RWPE1 (cell line): ENCODE data around the gene NCAM2.
"Not testable (repeated sequence)": the region's sequence is repeated elsewhere in the genome, so short reads cannot be mapped to it uniquely, and the experiment has no call there.

Experiments
- CTCF ChIA-PET: fragments of 350-600 bp; sonication (Branson Sonifier 250); formaldehyde crosslinking; extraction: SDS; loops from one replicate; lab custom pipeline; 2021; lab: Yijun Ruan, JAX
- POLR2A ChIA-PET: fragments of 400-600 bp; formaldehyde crosslinking; extraction: SDS; loops from one replicate; lab custom pipeline; 2020; ENCODE audit warnings: antibody characterized with exemption; ENCODE audit not compliant: low non-redundant PET; lab: Yijun Ruan, JAX
- DNase-seq: peaks from one replicate; pipeline ENCODE4 v3.0.0; 2012; ENCODE audit warnings: low spot score
- H3K27ac ChIP-seq: fragments of 450-650 bp; 2 replicates; pipeline ENCODE4 v1.5.1; 2017
- TF ChIP-seq, protein P1 (sequence below): fragments of 450-650 bp; conservative IDR thresholded peaks from 2 replicates; pipeline ENCODE4 v1.5.1; 2017; ENCODE audit warnings: low read depth, mild to moderate bottlenecking

The NCAM2 gene

DNA sequence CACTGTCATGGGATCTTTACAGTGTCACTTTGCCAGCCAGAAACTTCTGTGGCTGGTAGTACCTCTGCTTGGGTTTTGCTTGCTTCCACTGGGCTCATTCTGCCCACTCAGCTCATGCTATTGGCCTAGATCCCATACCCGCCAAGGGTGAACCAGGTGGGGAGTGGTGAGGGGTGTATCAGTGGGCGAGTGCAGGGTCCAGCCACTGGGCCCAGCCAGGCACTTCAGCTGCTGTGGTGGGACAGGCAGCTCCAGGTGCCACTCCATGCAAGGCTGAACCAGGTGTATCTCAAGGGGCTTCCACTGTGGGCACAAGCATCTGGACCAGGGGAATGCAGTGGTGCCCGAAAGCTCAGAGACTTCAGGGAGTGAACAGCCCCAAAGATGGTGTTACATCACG lies 398.2 kb downstream of the NCAM2 start:
- POLR2A ChIA-PET, result no interaction called here
- CTCF ChIA-PET, result no interaction called here
- TF ChIP-seq, protein P1, sequence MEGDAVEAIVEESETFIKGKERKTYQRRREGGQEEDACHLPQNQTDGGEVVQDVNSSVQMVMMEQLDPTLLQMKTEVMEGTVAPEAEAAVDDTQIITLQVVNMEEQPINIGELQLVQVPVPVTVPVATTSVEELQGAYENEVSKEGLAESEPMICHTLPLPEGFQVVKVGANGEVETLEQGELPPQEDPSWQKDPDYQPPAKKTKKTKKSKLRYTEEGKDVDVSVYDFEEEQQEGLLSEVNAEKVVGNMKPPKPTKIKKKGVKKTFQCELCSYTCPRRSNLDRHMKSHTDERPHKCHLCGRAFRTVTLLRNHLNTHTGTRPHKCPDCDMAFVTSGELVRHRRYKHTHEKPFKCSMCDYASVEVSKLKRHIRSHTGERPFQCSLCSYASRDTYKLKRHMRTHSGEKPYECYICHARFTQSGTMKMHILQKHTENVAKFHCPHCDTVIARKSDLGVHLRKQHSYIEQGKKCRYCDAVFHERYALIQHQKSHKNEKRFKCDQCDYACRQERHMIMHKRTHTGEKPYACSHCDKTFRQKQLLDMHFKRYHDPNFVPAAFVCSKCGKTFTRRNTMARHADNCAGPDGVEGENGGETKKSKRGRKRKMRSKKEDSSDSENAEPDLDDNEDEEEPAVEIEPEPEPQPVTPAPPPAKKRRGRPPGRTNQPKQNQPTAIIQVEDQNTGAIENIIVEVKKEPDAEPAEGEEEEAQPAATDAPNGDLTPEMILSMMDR, result no peak
- no peak overlapping the region for H3K27ac ChIP-seq
- DNase-seq, result no peak

DNA sequence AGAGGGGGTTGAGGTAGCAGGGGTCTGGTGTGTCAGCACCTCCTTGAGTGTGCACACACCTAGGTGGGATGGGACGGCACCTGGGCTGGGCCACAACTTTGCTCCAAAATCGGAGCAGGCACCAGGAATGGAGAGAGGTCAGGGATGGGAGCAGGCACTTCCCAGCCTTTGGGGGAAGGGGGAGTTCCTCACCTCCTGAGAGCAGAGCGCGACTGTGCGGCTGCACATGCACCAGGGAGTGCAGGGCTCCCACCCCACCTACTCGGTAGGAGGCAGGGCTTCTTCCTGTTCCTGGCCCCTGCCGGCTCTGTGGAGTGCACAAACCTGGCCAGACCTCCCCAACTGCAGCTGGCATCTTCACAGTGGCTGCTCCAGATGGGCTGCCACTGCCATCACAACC lies 399.3 kb downstream of the NCAM2 start:
- DNase-seq, result no peak
- H3K27ac ChIP-seq, result no peak overlapping the region
- ChIA-PET POLR2A (no interaction called here), CTCF (no interaction called here)
- TF ChIP-seq, protein P1, result no peak

DNA sequence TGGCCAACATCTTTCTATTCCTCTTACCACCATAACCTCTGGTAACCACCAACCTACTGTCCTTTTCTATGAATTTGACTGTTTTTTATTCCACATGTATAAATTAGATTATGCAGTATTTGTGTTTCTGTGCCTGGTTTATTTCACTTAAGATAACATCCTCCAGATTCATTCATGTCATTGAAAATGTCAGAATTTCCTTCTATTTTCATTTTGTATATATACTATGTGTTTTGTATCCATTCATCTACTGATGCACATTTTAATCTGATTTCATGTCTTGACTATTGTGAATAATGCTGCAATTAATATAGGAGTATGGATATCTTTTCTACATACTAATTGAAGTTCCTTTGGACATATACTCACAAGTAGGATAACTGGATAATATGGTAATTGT lies 403.2 kb downstream of the NCAM2 start:
- CTCF ChIA-PET, result no interaction called here
- H3K27ac ChIP-seq, result no peak overlapping the region
- no peak for DNase-seq
- POLR2A ChIA-PET, result no interaction called here
- TF ChIP-seq, protein P1, result no peak

DNA sequence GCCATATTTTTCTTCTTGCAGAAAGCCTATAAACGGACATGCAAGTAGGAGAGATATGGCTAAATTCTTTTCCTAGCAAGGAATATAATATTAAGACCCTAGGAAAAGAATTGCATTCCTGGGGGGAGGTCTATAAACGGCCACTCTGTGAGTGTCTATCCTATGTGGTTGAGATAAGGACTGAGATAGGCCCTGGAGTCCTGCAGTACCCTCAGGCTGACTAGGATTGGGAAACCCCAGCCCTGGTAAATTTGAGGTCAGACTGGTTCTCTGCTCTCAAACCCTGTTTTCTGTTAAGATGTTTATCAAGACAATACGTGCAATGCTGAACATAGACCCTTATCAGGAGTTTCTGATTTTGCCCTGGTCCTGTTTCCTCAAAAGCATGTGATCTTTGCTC lies 404.0 kb downstream of the NCAM2 start:
- POLR2A ChIA-PET, CTCF ChIA-PET: not testable (repeated sequence)

DNA sequence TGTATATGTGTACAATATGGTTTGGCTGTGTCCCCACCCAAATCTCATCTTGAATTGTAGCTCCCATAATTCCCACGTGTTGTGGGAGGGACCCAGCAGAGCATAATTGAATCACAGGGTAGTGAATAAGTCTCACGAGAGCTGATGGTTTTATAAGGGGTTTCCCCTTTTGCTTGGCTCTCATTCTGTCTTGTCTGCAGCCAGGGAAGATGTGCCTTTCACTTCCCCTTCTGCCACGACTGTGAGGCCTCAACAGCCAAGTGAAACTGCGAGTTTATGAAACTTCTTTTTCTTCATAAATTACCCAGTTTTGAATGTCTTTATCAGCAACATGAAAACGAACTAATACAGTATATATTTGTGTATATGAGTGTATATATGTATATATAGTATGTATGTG lies 406.1 kb downstream of the NCAM2 start:
- H3K27ac ChIP-seq, POLR2A ChIA-PET, DNase-seq: not testable (repeated sequence)
- CTCF ChIA-PET, result interaction anchor here (0.5 kb wide), 1 partner anchor 167 kb away, joined by 8 read pairs; no protein-coding TSS in a partner anchor

More for the DNA sequence above, 404.0 kb downstream of the NCAM2 start:
- DNase-seq, H3K27ac ChIP-seq: not testable (repeated sequence)

DNA sequence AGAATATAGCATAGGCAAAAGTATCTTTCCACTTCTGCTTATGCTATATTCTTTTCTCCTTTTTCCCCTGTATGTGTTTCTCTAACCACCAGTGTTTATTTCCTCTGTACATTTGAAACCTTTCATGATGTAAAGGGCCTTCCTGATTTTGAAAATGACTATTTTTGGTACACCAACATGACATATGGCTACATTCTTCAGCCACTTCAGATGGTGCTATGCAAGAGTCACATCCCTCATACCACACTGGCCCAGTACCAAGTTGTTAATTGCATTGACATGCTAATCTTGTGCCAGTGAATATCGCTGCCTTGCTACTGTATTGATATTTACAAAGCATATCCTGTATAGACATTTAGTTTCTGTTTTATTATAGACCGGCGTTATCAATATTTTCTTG lies 408.7 kb downstream of the NCAM2 start:
- DNase-seq, result no peak
- TF ChIP-seq, protein P1, result no peak
- ChIA-PET POLR2A (no interaction called here), CTCF (no interaction called here)
- H3K27ac ChIP-seq, result no peak overlapping the region

DNA sequence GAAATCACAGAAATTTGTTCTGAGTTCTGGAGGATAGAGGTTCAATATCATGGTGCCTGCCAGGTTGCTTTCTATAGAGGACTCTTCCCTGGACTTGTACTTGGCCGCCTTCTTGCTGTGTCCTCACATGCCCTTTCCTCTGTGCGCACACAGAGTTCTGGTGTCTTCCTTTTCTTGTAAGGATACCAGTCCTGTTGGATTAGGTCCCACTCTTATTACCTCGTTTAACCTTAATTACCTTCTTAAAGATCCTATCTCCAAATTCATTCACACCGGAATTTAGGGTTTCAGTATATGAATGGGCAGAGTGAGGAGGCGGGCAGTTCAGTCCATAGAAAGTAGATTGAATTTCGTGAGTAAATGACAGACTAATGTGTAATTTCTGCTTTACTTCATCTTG lies 413.9 kb downstream of the NCAM2 start:
- POLR2A ChIA-PET, result no interaction called here
- CTCF ChIA-PET, result interaction anchor here (0.8 kb wide), 1 partner anchor 510 kb away, joined by 3 read pairs; no protein-coding TSS in a partner anchor
- no peak overlapping the region for H3K27ac ChIP-seq
- TF ChIP-seq, protein P1, result no peak
- DNase-seq, result no peak

DNA sequence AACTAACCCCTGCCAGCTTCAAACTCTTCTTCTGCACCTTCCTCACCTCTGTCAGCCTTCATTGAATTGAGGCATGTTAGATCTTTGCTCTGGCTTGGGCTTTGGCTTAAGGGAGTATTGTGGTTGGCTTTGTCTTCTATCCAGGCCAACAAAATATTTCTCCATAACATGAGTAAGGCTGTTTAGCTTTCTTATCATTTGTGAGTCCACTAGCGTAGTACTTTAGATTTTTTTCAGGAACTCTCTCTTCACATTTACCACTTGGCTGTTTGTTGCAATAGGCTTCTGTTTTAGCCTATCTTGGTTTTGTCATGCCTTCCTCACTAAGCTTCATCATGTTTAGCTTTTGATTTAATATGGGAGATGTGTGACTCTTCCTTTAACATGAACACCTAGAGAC lies 417.5 kb downstream of the NCAM2 start:
- no peak overlapping the region for H3K27ac ChIP-seq
- ChIA-PET POLR2A (no interaction called here), CTCF (no interaction called here)
- TF ChIP-seq, protein P1, result no peak
- DNase-seq, result no peak
